Prostate gland (tissue), 2 donors: Measurements from ENCODE around the gene NIPAL4.
"Not testable (repeated sequence)": the region's sequence is repeated elsewhere in the genome, so short reads cannot be mapped to it uniquely, and the experiment has no call there.

Experiments used
- CTCF ChIP-seq, 4 experiments: fragments of 200-600 bp in 2 of 4; fragments of 450-650 bp in 2 of 4; sonication (generic) in 2 of 4; IDR thresholded peaks; 1 replicate in 3 of 4; 2 replicates in 1 of 4; pipeline ENCODE4 v1.5.1; 2016 to 2019; ENCODE audit warnings: antibody characterized with exemption in 4 of 4, mild to moderate bottlenecking in 2 of 4, moderate library complexity in 2 of 4
- POLR2A ChIP-seq: fragments of 450-650 bp; IDR thresholded peaks from one replicate; pipeline ENCODE4 v1.6.1; 2016; ENCODE audit warnings: antibody characterized with exemption, mild to moderate bottlenecking

- not testable (repeated sequence) for TF ChIP-seq CTCF (IDR thresholded peaks at IDR 0.05); POLR2A
Observed at GRCh38 chr5:157482702-157483101, 22.7 kb downstream of the NIPAL4 start.
